Heart left ventricle (tissue), 16 donors: Measurements from ENCODE around the gene PIP5K1B. TPM values are rescaled to one million over a fixed set of nuclear protein-coding genes. Genes with fewer than 3 reads are reported as not detected.
A peak's percentile ranks its signal among the peaks of the same experiment; 100 is the strongest.

ENCODE experiments used
- ATAC-seq, 4 donors: fragments of 200-7000 bp; cut with Tn5 transposase; one replicate each; pipeline ENCODE4 v1.9.1; 2020 to 2022; ENCODE audit warnings: moderate library complexity in 4 of 4, mild to moderate bottlenecking in 3 of 4, moderate number of reproducible peaks in 1 of 4
- DNase-seq, 5 donors: peaks; one replicate each; pipeline ENCODE4 v3.0.0-alpha.2; 2020
- H3K27ac ChIP-seq, 12 donors: fragments of 200-600 bp; sonication (generic) in 4 of 12; one replicate each; pipeline versions ENCODE4 v1.5.0 to v1.8.0; 2016 to 2022; ENCODE audit warnings: mild to moderate bottlenecking in 2 of 12
- H3K27me3 ChIP-seq, 9 donors: fragments of 200-600 bp; sonication (generic) in 2 of 9; one replicate each; pipeline versions ENCODE4 v1.5.1 to v1.8.0; 2016 to 2022; ENCODE audit warnings: mild to moderate bottlenecking in 3 of 9
- H3K36me3 ChIP-seq, 9 donors: fragments of 200-600 bp; sonication (generic) in 2 of 9; one replicate each; pipeline versions ENCODE4 v1.5.0 to v1.8.0; 2018 to 2022; ENCODE audit warnings: mild to moderate bottlenecking in 2 of 9
- H3K4me1 ChIP-seq, 12 donors: fragments of 200-600 bp; sonication (generic) in 4 of 12; one replicate each; pipeline versions ENCODE4 v1.5.0 to v1.8.0; 2016 to 2022; ENCODE audit warnings: mild to moderate bottlenecking in 3 of 12
- H3K4me3 ChIP-seq, 12 donors: fragments of 200-600 bp; sonication (generic) in 4 of 12; one replicate each; pipeline versions ENCODE4 v1.5.0 to v1.8.0; 2017 to 2022; ENCODE audit warnings: mild to moderate bottlenecking in 9 of 12, moderate library complexity in 4 of 12
- H3K9me3 ChIP-seq, 12 donors: fragments of 200-600 bp; sonication (generic) in 4 of 12; one replicate each; pipeline versions ENCODE4 v1.5.0 to v1.8.0; 2016 to 2022; ENCODE audit warnings: mild to moderate bottlenecking in 1 of 12
- POLR2A ChIP-seq, 2 donors: fragments of 450-650 bp; IDR thresholded peaks; one replicate each; pipeline ENCODE4 v1.6.1; 2017; ENCODE audit warnings: antibody characterized with exemption in 2 of 2, mild to moderate bottlenecking in 2 of 2, moderate library complexity in 2 of 2
- WGBS, 4 donors: extraction: QIAGEN DNeasy Blood & Tissue Kit in 2 of 4; methylation state at CpG; one replicate each; pipeline versions ENCODE4 v1.1.5 to v1.1.7; 2013 to 2018; 5-methylcytosine and 5-hydroxymethylcytosine counted together
- intact Hi-C, 10 donors: fragments of 100-400 bp; cut with DNase I; formaldehyde crosslinking; loops; one replicate each; pipeline versions ENCODE4 v1.11.1 to v1.14.2; 2022
- polyA plus RNA-seq, 2 donors: library from polyadenylated mRNA; stranded (reverse); fragments of 200-250 nt; gene quantifications; one replicate each; pipeline ENCODE4 v1.2.3, GENCODE V29; 2013
- total RNA-seq, 9 donors: library from RNA; depleted of rRNA in 2 of 9; stranded (reverse); fragments of >200 nt in 2 of 9; fragmentation: NEBNext Ultra II Directional in 3 of 9; extraction: Animal tissue kit (Norgen Biotek cat#: 25700) in 3 of 9; gene quantifications; one replicate each; pipeline versions ENCODE4 v1.1.0 to v1.2.4, GENCODE V29; 2016 to 2023
- TF ChIP-seq, protein P1 (sequence below), 12 donors: fragments of 200-600 bp; sonication (generic) in 4 of 12; IDR thresholded peaks; one replicate each; pipeline versions ENCODE4 v1.5.0 to v1.8.0; 2018 to 2022; ENCODE audit warnings: antibody characterized with exemption in 12 of 12, mild to moderate bottlenecking in 5 of 12
- donor health status: ischemic (EF 13 %, LVEDD 7.1; RV severe dilation, severe dysfunction).
- donor health status: healthy with polysubstance abuse.
- donor health status: DM: no; HTN: yes; CAD: no.
- donor health status: DM: no; HTN: no; CAD: no.
- donor health status: ischemic (EF 25% LVEDD 6.9; RV normal size, moderate dysfunction).
- donor health status: ischemic (EF 25% LVEDD 5.7; RV mildly dilated, moderate dysfunction).
- donor health status: healthy.
- donor health status: DM: yes; HTN: yes; CAD: no.
- donor health status: ischemic (EF 35%, LVEDD 5.7; RV mildly dilated, moderate dysfunction).
- donor health status: nonischemic (EF 11% LVEDD 7.7; RV severe dilation, severe dysfunction).
- donor health status: DM: yes; HTN: yes; CAD: no.
- donor health status: PGD.
- donor health status: ischemic (EF 29% LVEDD 5.4; RV normal size, mild dysfunction).
- donor health status: nonischemic (EF 23%, LVEDD 6.1; RV moderate dilation, normal function).

PIP5K1B gene
- total and polyA plus RNA-seq, 11 donors = 8.6 to 68.0 (median 47.5) TPM

DNA sequence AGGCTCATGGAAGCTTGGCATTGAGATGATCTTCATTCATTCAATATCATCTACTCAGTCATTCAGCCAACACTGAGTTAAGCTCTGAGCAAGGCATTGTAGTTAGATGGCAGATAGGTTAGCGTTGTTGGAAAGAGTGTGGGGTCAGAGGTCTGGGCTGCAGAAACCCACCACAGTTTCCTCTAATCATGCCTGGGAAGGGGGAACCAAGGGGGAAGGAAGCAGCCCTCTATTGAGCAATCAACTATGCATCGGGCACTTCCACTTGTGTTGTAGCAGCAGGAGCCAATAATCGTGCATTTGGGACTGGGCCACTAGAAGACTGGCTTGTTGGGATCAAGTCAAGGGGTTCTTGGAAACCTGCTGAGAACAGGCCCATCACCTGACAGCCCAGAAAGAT lies 139.1 kb downstream of the PIP5K1B start:
- Histone ChIP-seq H3K4me3 (no peak overlapping the region), H3K27ac (peak overlapping the region in 1 of 12 donors; percentile 78), H3K36me3 (no peaks in the 10 kb centered on the region), H3K9me3 (no peaks in the 10 kb centered on the region), H3K4me1 (peaks cover 0 to 35% (median 14%) of the 10 kb centered on the region in 12 donors), H3K27me3 (no peaks in the 10 kb centered on the region)
- 58 to 74% (median 70%) methylated on average over 3 of the region's 3 CpGs for WGBS, 4 donors
- no peak for DNase-seq
- intact Hi-C loops = loop anchor here in 8 of 10 donors (5.0 to 10.0 kb wide), 6 partner anchors 57 to 262 kb away; partner anchors contain the start of gene PIP5K1B (in 6 of the 8)
- TF ChIP-seq, protein P1, sequence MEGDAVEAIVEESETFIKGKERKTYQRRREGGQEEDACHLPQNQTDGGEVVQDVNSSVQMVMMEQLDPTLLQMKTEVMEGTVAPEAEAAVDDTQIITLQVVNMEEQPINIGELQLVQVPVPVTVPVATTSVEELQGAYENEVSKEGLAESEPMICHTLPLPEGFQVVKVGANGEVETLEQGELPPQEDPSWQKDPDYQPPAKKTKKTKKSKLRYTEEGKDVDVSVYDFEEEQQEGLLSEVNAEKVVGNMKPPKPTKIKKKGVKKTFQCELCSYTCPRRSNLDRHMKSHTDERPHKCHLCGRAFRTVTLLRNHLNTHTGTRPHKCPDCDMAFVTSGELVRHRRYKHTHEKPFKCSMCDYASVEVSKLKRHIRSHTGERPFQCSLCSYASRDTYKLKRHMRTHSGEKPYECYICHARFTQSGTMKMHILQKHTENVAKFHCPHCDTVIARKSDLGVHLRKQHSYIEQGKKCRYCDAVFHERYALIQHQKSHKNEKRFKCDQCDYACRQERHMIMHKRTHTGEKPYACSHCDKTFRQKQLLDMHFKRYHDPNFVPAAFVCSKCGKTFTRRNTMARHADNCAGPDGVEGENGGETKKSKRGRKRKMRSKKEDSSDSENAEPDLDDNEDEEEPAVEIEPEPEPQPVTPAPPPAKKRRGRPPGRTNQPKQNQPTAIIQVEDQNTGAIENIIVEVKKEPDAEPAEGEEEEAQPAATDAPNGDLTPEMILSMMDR (IDR thresholded peaks at IDR 0.05) = no peak
- no peak for TF ChIP-seq POLR2A (IDR thresholded peaks at IDR 0.05)
- peak in 1 of 4 donors; percentile 45 for ATAC-seq

DNA sequence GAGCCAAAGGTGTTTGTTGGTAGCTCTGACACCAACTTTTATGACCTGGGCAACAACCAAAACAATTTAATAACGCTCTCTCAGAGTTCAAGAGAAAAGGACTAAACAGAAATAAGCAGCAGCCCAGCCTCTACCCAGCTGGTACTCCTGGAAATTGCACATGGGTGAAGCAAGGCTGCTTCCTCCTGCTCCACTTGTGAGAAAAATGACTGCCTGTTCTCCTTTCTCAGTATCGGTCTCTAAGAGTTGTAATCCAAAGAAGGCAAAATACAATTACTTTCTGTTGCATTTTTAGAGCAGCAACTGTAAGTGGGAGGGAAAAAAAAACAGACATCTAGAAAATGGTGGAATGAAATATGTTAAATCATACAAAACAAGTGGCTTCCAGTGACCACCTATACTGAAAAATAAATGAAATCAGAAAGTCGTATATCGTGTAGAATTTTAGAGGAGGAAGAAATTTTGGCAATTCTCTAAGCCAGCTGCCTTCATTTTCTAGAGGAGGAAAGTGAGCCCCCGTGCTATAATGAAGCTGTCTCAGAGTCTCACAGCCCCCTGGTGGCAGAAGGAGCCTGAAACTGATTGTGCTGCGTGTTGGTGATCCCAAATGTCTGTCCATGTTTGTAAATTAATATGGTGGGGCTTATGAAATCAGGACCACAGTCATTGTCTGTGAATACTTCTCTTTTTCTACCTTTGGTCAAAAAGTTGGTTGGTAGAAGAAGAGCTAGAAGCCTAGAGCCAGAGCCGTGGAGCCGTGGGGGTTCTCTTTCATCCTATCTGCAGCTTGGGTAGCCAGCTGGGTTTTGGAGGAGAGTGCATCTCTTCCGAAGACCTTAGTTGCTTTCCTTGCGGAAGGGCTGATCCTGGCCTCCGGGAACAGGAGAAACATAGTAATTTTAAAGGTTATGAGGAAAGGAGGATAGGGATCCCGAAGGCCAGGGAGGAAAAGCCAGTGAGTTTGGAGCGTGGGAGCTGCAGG lies 139.9 kb downstream of the PIP5K1B start:
- H3K4me1 ChIP-seq = peaks cover 0 to 35% (median 12%) of the 10 kb centered on the region in 12 donors
- no peaks in the 10 kb centered on the region for H3K36me3 ChIP-seq
- no peaks in the 10 kb centered on the region for H3K27me3 ChIP-seq
- intact Hi-C loops = loop anchor here in 8 of 10 donors (5.0 to 10.0 kb wide), 6 partner anchors 58 to 263 kb away; partner anchors contain the start of gene PIP5K1B (in 6 of the 8)
- peak overlapping the region in 2 of 12 donors; percentile 25 to 37 for H3K4me3 ChIP-seq
- peak overlapping the region in 1 of 12 donors; percentile 78 for H3K27ac ChIP-seq
- WGBS, 4 donors = 66 to 75% (median 73%) methylated on average over 13 of the region's 13 CpGs
- peak in 3 of 4 donors; percentile 40 to 62 (median 48) for ATAC-seq
- no peaks in the 10 kb centered on the region for H3K9me3 ChIP-seq
- TF ChIP-seq, protein P1 (IDR thresholded peaks at IDR 0.05) = peak; percentile 16 to 65 (median 48)
- no peak for TF ChIP-seq POLR2A (IDR thresholded peaks at IDR 0.05)
- DNase-seq = peak in 2 of 5 donors; percentile 33 to 48

DNA sequence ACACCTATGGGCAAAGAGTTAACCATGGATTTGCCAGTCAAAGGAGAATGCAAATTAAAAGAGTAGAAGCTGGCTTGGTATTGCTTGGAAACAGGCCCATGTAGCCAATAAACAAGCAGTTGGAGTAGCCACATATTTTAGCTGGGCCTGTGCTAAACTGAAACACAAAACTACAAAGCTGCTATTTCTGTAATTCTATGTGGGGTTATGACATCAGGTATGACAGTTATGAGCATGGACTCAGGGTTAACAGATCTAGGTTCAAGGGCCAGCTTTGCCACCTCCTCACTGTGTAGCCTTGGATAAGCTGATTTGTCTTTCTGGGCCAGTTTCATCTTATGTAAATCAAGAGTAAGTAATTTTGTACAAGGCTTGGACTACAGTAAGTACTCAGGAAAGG lies 142.7 kb downstream of the PIP5K1B start:
- H3K36me3 ChIP-seq = no peaks in the 10 kb centered on the region
- no peak overlapping the region for H3K4me3 ChIP-seq
- TF ChIP-seq POLR2A (IDR thresholded peaks at IDR 0.05) = no peak
- TF ChIP-seq, protein P1 (IDR thresholded peaks at IDR 0.05) = no peak
- ATAC-seq (no peak), DNase-seq (no peak)
- intact Hi-C loops = loop anchor here in 6 of 10 donors (10.0 kb wide), 2 partner anchors 143 to 263 kb away; partner anchors contain the start of gene PIP5K1B (in 5 of the 6)
- peaks cover 0 to 23% (median 2%) of the 10 kb centered on the region in 12 donors for H3K4me1 ChIP-seq
- no peaks in the 10 kb centered on the region for H3K9me3 ChIP-seq
- no peak overlapping the region for H3K27ac ChIP-seq
- no peaks in the 10 kb centered on the region for H3K27me3 ChIP-seq

DNA sequence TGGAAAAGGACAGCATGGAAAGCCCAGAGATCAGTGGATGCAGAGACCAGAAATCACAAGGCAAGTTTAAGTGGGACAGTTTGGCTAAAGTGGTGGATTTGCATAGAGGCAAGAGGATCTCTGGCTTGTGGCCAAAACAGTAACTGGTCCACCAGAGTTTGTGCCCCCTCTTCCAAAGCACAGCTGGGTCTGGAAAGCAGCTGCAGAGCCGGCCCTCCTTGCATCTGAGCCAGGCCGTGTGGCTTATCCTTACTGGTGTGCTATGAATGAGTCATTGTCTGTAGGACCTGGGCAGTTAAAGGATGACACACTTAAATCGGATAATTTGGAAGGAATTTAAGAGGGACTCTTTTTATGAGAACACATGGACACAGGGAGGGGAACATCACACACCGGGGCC lies 146.6 kb downstream of the PIP5K1B start:
- whole genome bisulfite sequencing, 4 donors = 52 to 63% (median 53%) methylated on average over 4 of the region's 4 CpGs
- TF ChIP-seq, protein P1 (IDR thresholded peaks at IDR 0.05) = no peak
- TF ChIP-seq POLR2A (IDR thresholded peaks at IDR 0.05) = no peak
- no peaks in the 10 kb centered on the region for H3K36me3 ChIP-seq
- peak in 3 of 4 donors; percentile 44 to 68 (median 65) for ATAC-seq
- no peaks in the 10 kb centered on the region for H3K27me3 ChIP-seq
- no peak overlapping the region for H3K4me3 ChIP-seq
- DNase-seq = no peak
- intact Hi-C loops = loop anchor here in 5 of 10 donors (5.0 to 10.0 kb wide), 5 partner anchors 73 to 269 kb away; no protein-coding TSS in a partner anchor
- H3K27ac ChIP-seq = no peak overlapping the region
- H3K4me1 ChIP-seq = peaks cover 0 to 15% (median 0%) of the 10 kb centered on the region in 12 donors
- no peaks in the 10 kb centered on the region for H3K9me3 ChIP-seq
